SK-N-SH (cell line): Measurements from ENCODE around the gene WNT6. TPM values are rescaled to one million over a fixed set of nuclear protein-coding genes. Genes with fewer than 3 reads are reported as not detected.

Source experiments
- CTCF ChIA-PET: fragments of 300-600, 350-600 bp; formaldehyde crosslinking; extraction: SDS; loops from one replicate; lab custom pipeline; 2021; lab: Yijun Ruan, JAX
- POLR2A ChIA-PET: fragments of 350-600 bp; sonication (Branson Sonifier 250); formaldehyde crosslinking; extraction: SDS; loops from one replicate; lab custom pipeline; 2020; ENCODE audit warnings: antibody characterized with exemption, inconsistent platforms; lab: Yijun Ruan, JAX
- DNase-seq: peaks from one replicate; pipeline ENCODE4 v3.0.0; 2012
- H2AFZ ChIP-seq: fragments of 200-600 bp; sonication (generic); 2 replicates; pipeline ENCODE4 v1.8.1; 2016; ENCODE audit warnings: antibody characterized with exemption, mild to moderate bottlenecking, low read depth
- H3F3A ChIP-seq: fragments of 200-600 bp; sonication (generic); replicated peaks from 2 replicates; pipeline ENCODE3; 2016; ENCODE audit warnings: antibody characterized with exemption, mild to moderate bottlenecking; ENCODE audit not compliant: insufficient read depth
- H3K27ac ChIP-seq, 2 experiments: fragments of 200-500 bp in 1 of 2; fragments of 200-600 bp in 1 of 2; sonication (Bioruptor generic) in 1 of 2; sonication (generic), shearing (Covaris generic) in 1 of 2; 2 replicates each; pipeline versions ENCODE4 v1.5.1 to v1.6.1; 2014 to 2016; ENCODE audit warnings: low read depth in 2 of 2, inconsistent platforms in 1 of 2, low read length in 1 of 2, mild to moderate bottlenecking in 1 of 2, mixed read lengths in 1 of 2
- H3K27me3 ChIP-seq: fragments of 200-600 bp; sonication (generic), shearing (Covaris generic); 2 replicates; pipeline ENCODE4 v1.6.1; 2016; ENCODE audit warnings: mixed run types; ENCODE audit not compliant: insufficient read depth
- H3K36me3 ChIP-seq, 2 experiments: fragments of 200-500 bp in 1 of 2; fragments of 200-600 bp in 1 of 2; sonication (Bioruptor generic) in 1 of 2; sonication (generic) in 1 of 2; replicated peaks in 1 of 2; 2 replicates each; pipeline versions ENCODE3 to v1.5.1; 2014 to 2016; ENCODE audit warnings: low read length in 1 of 2, mild to moderate bottlenecking in 1 of 2; ENCODE audit not compliant: insufficient read depth in 2 of 2, control insufficient read depth in 1 of 2
- H3K4me1 ChIP-seq, 2 experiments: fragments of 200-500 bp in 1 of 2; fragments of 200-600 bp in 1 of 2; sonication (Bioruptor generic) in 1 of 2; sonication (generic), shearing (Covaris generic) in 1 of 2; 2 replicates each; pipeline versions ENCODE4 v1.5.1 to v1.6.1; 2014 to 2016; ENCODE audit warnings: low read depth in 1 of 2, low read length in 1 of 2, mixed run types in 1 of 2; ENCODE audit not compliant: insufficient read depth in 2 of 2, control insufficient read depth in 1 of 2
- H3K4me2 ChIP-seq: fragments of 200-600 bp; sonication (generic), shearing (Covaris generic); 2 replicates; pipeline ENCODE4 v1.6.1; 2017; ENCODE audit warnings: mixed run types
- H3K4me3 ChIP-seq, 2 experiments: fragments of 200-500 bp in 1 of 2; fragments of 200-600 bp in 1 of 2; sonication (Bioruptor generic) in 1 of 2; sonication (generic), shearing (Covaris generic) in 1 of 2; 2 replicates each; pipeline versions ENCODE4 v1.5.1 to v1.8.1; 2014 to 2016; ENCODE audit warnings: low read depth in 2 of 2, inconsistent platforms in 1 of 2, low read length in 1 of 2, mild to moderate bottlenecking in 1 of 2, mixed read lengths in 1 of 2, moderate library complexity in 1 of 2
- H3K79me2 ChIP-seq: fragments of 200-600 bp; sonication (generic); 2 replicates; pipeline ENCODE4 v1.8.1; 2017; ENCODE audit warnings: mild to moderate bottlenecking; ENCODE audit not compliant: insufficient read depth
- H3K9ac ChIP-seq: fragments of 200-600 bp; sonication (generic); 2 replicates; pipeline ENCODE4 v1.6.1; 2017; ENCODE audit warnings: mixed run types
- H3K9me2 ChIP-seq: fragments of 200-600 bp; sonication (generic); 2 replicates; pipeline ENCODE4 v1.6.1; 2017; ENCODE audit warnings: mixed run types
- H3K9me3 ChIP-seq: fragments of 200-600 bp; sonication (generic); 2 replicates; pipeline ENCODE4 v1.6.1; 2017; ENCODE audit warnings: mixed run types, mild to moderate bottlenecking, moderate library complexity
- H4K20me1 ChIP-seq: fragments of 200-600 bp; sonication (generic); 2 replicates; pipeline ENCODE4 v1.6.1; 2017; ENCODE audit warnings: mild to moderate bottlenecking, mixed run types; ENCODE audit not compliant: insufficient read depth
- EP300 ChIP-seq, 2 experiments: IDR thresholded peaks; 2 replicates each; pipeline versions ENCODE4 v1.4.0 to v1.6.1; 2012; ENCODE audit warnings: borderline replicate concordance in 1 of 2, low read depth in 1 of 2, low read length in 1 of 2
- FOSL2 ChIP-seq: IDR thresholded peaks from 2 replicates; pipeline ENCODE4 v1.4.0; 2012; ENCODE audit warnings: low read depth, mild to moderate bottlenecking, moderate library complexity, borderline replicate concordance
- GABPA ChIP-seq: IDR thresholded peaks from 2 replicates; pipeline ENCODE4 v1.4.0; 2012; ENCODE audit warnings: low read depth, mild to moderate bottlenecking
- IRF3 ChIP-seq: fragments of 150-350 bp; IDR thresholded peaks from 2 replicates; pipeline ENCODE4 v1.6.1; 2016; ENCODE audit warnings: mild to moderate bottlenecking, low read depth, low read length
- JUND ChIP-seq: IDR thresholded peaks from 2 replicates; pipeline ENCODE4 v1.4.0; 2012
- MAX ChIP-seq: IDR thresholded peaks from 2 replicates; pipeline ENCODE4 v1.4.0; 2012; ENCODE audit warnings: low read depth
- MXI1 ChIP-seq: IDR thresholded peaks from 2 replicates; pipeline ENCODE4 v1.6.1; 2012; ENCODE audit warnings: mild to moderate bottlenecking, low read depth, low read length, improper control_type of control experiment
- POLR2AphosphoS5 ChIP-seq: IDR thresholded peaks from 2 replicates; pipeline ENCODE4 v1.6.1; 2012; ENCODE audit warnings: low read depth, low read length
- RCOR1 ChIP-seq: fragments of 150-350 bp; IDR thresholded peaks from 2 replicates; pipeline ENCODE4 v1.6.1; 2017; ENCODE audit warnings: antibody characterized with exemption, low read length
- REST ChIP-seq: IDR thresholded peaks from 2 replicates; pipeline ENCODE4 v1.6.1; 2012; ENCODE audit warnings: mild to moderate bottlenecking, low read depth, low read length, moderate library complexity
- RFX5 ChIP-seq: IDR thresholded peaks from 2 replicates; pipeline ENCODE4 v1.6.1; 2012; ENCODE audit warnings: mild to moderate bottlenecking, improper control_type of control experiment, low read length
- SIN3A ChIP-seq: IDR thresholded peaks from 2 replicates; pipeline ENCODE4 v1.6.1; 2012; ENCODE audit warnings: low read depth, mild to moderate bottlenecking, low read length, moderate library complexity, borderline replicate concordance
- TEAD4 ChIP-seq: IDR thresholded peaks from 2 replicates; pipeline ENCODE4 v1.4.0; 2012; ENCODE audit warnings: mild to moderate bottlenecking, borderline replicate concordance; ENCODE audit not compliant: insufficient read depth
- USF2 ChIP-seq: fragments of 150-350 bp; IDR thresholded peaks from 2 replicates; pipeline ENCODE4 v1.6.1; 2017; ENCODE audit warnings: antibody characterized with exemption, low read length, low read depth, borderline replicate concordance
- YY1 ChIP-seq: IDR thresholded peaks from 2 replicates; pipeline ENCODE4 v1.4.0; 2012; ENCODE audit warnings: low read depth, mild to moderate bottlenecking
- ZBTB33 ChIP-seq: IDR thresholded peaks from 2 replicates; pipeline ENCODE4 v1.4.0; 2012; ENCODE audit warnings: low read depth, borderline replicate concordance
- WGBS: methylation state at CpG from one replicate; pipeline ENCODE4 v1.1.6; 2017; ENCODE audit warnings: low lambda C conversion rate; 5-methylcytosine and 5-hydroxymethylcytosine counted together
- polyA plus RNA-seq, 3 experiments: library from polyadenylated mRNA; depleted of rRNA; stranded (reverse); fragments of >200 nt; gene quantifications; 2 replicates each; pipeline ENCODE4 v1.2.3, GENCODE V29; 2012

Gene WNT6
- polyA plus RNA-seq, 1 of the 3 experiments (the other 2 are of a cell fraction): 0.08 TPM

GRCh38 chr2:218856896-218857243, 2.7 kb upstream of the WNT6 start:
- no peak for DNase-seq
- Histone ChIP-seq H3K27ac (peak overlapping the region in 1 of 2 experiments; percentile 96; a peak in 2 of 4 replicates), H3K27me3 (peaks cover 43% of the 10 kb centered on the region), H3K4me1 (peaks cover 11 to 72% of the 10 kb centered on the region in 2 experiments; a peak in 2 of 4 replicates), H3K9me3 (no peaks in the 10 kb centered on the region), H3K79me2 (no peaks in the 10 kb centered on the region), H3K4me2 (no peak overlapping the region), H4K20me1 (no peaks in the 10 kb centered on the region), H3F3A (no peaks in the 10 kb centered on the region), H3K4me3 (no peak overlapping the region), H3K36me3 (no peaks in the 10 kb centered on the region), H3K9me2 (no peaks in the 10 kb centered on the region), H3K9ac (no peak overlapping the region), H2AFZ (no peak overlapping the region)
- 75% methylated on average over 1 of the region's 1 CpG for WGBS
- CTCF ChIA-PET: interaction anchor here (1.0 to 16.1 kb wide), 7 partner anchors 9 to 173 kb away, joined by 3 to 249 read pairs (median 5); partner anchors contain the start of genes CDK5R2 and WNT10A
- POLR2A ChIA-PET: interaction anchor here (0.6 to 1.7 kb wide), 3 partner anchors 11 to 102 kb away, joined by 3 to 4 read pairs (median 3); partner anchors contain the start of gene CDK5R2
- TF ChIP-seq USF2 (no peak), SIN3A (no peak), RFX5 (no peak), EP300 (IDR thresholded peaks at IDR 0.05; ENCODE audit: borderline replicate concordance in 1 of 2, low read depth in 1 of 2, low read length in 1 of 2) (no peak), TEAD4 (no peak), RCOR1 (no peak), POLR2AphosphoS5 (no peak), YY1 (no peak), FOSL2 (no peak), MXI1 (no peak), ZBTB33 (no peak)

GRCh38 chr2:218857371-218858137, 2.1 kb upstream of the WNT6 start:
- no peaks in the 10 kb centered on the region for H3K9me2 ChIP-seq
- no peaks in the 10 kb centered on the region for H3F3A ChIP-seq
- H4K20me1 ChIP-seq: no peaks in the 10 kb centered on the region
- no peak overlapping the region for H2AFZ ChIP-seq
- no peak for TF ChIP-seq IRF3
- TF ChIP-seq JUND: no peak
- no peak for TF ChIP-seq GABPA
- no peak for TF ChIP-seq RFX5
- no peak for TF ChIP-seq MAX
- TF ChIP-seq POLR2AphosphoS5: no peak
- 0 out of 2 replicates have a peak, but pooled peaks have one; percentile 23 for TF ChIP-seq MXI1
- TF ChIP-seq REST: no peak
- H3K79me2 ChIP-seq: no peaks in the 10 kb centered on the region
- H3K4me1 ChIP-seq: peaks cover 11 to 74% of the 10 kb centered on the region in 2 experiments; a peak in 2 of 4 replicates
- POLR2A ChIA-PET: interaction anchor here (0.6 to 1.7 kb wide), 3 partner anchors 19 to 101 kb away, joined by 3 to 4 read pairs (median 3); partner anchors contain the start of gene CDK5R2
- peaks cover 46% of the 10 kb centered on the region for H3K27me3 ChIP-seq
- peak overlapping the region; percentile 44; the same call in 1 of the 2 replicates for H3K4me2 ChIP-seq
- H3K4me3 ChIP-seq: no peak overlapping the region
- peak; percentile 65 for DNase-seq
- no peaks in the 10 kb centered on the region for H3K9me3 ChIP-seq
- CTCF ChIA-PET: interaction anchor here (0.6 to 16.1 kb wide), 10 partner anchors 10 to 573 kb away, joined by 3 to 249 read pairs (median 5); partner anchors contain the start of genes CDK5R2 and WNT10A
- peak overlapping the region in 1 of 2 experiments; percentile 96; a peak in 2 of 4 replicates for H3K27ac ChIP-seq
- no peaks in the 10 kb centered on the region for H3K36me3 ChIP-seq
- WGBS: 38% methylated on average over 9 of the region's 10 CpGs
- no peak overlapping the region for H3K9ac ChIP-seq
